HepG2 (cell line): ENCODE results near the gene PSMD8. TPM values are rescaled to one million over a fixed set of nuclear protein-coding genes. Genes with fewer than 3 reads are reported as not detected.

Experiments
- ATAC-seq: fragments of 200-7000 bp; cut with Tn5 transposase; 3 replicates; pipeline ENCODE4 v1.9.1; 2020; ENCODE audit warnings: mild to moderate bottlenecking, moderate library complexity
- BruUV-seq: library from RNA; stranded (reverse); fragments of 400-500 nt; replicated peaks from 2 replicates; lab custom pipeline; 2021; lab: Mats Ljungman, UMichigan
- CTCF ChIA-PET: fragments of 300-600 bp; formaldehyde crosslinking; extraction: SDS; loops from one replicate; lab custom pipeline; 2021; ENCODE audit warnings: low total read pairs, inconsistent platforms, low intra/inter-chr PET ratio; lab: Yijun Ruan, JAX
- POLR2A ChIA-PET: fragments of 350-600 bp; sonication (Branson Sonifier 250); formaldehyde crosslinking; loops from one replicate; lab custom pipeline; 2020; ENCODE audit warnings: antibody characterized with exemption, inconsistent platforms; lab: Yijun Ruan, JAX
- DNase-seq: peaks from one replicate; pipeline ENCODE4 v3.0.0-alpha.2; 2015; ENCODE audit warnings: low spot score
- FAIRE-seq: peaks from 3 replicates; lab custom pipeline; 2011; peaks lifted over from hg19 to GRCh38; lab: Jason Lieb, UNC
- H2AFZ ChIP-seq: one replicate; pipeline ENCODE4 v1.6.1; 2011; ENCODE audit warnings: low read length, inconsistent platforms
- H3K27ac ChIP-seq: fragments of 300-600 bp; 3 replicates; pipeline ENCODE4 v1.8.0; 2011; ENCODE audit warnings: mixed run types, mild to moderate bottlenecking, mixed read lengths, low read length, inconsistent platforms; ENCODE audit not compliant: insufficient read depth; ENCODE audit errors: extremely low read length
- H3K27me3 ChIP-seq, 2 experiments: fragments of 200-600 bp in 1 of 2; 2 replicates in 1 of 2; 3 replicates in 1 of 2; pipeline versions ENCODE4 v1.6.0 to v1.8.0; 2011; ENCODE audit warnings: low read length in 2 of 2, mild to moderate bottlenecking in 2 of 2, moderate library complexity in 2 of 2, inconsistent platforms in 1 of 2; ENCODE audit not compliant: insufficient read depth in 2 of 2, control insufficient read depth in 1 of 2
- H3K36me3 ChIP-seq, 2 experiments: fragments of 200-600 bp in 1 of 2; replicated peaks in 1 of 2; 2 replicates in 1 of 2; 3 replicates in 1 of 2; pipeline versions ENCODE4 v1.5.1 to v1.8.0; 2011; ENCODE audit warnings: low read length in 2 of 2, inconsistent platforms in 1 of 2; ENCODE audit not compliant: insufficient read depth in 2 of 2, control insufficient read depth in 1 of 2
- H3K4me1 ChIP-seq: 2 replicates; pipeline ENCODE4 v1.5.1; 2012; ENCODE audit warnings: low read length, inconsistent platforms; ENCODE audit not compliant: insufficient read depth
- H3K4me2 ChIP-seq: 2 replicates; pipeline ENCODE4 v1.6.0; 2011; ENCODE audit warnings: low read depth, low read length, inconsistent platforms
- H3K4me3 ChIP-seq, 3 experiments: fragments of 200-600 bp in 1 of 3; sonication (generic), shearing (Covaris generic) in 1 of 3; replicated peaks in 1 of 3; 2 replicates each; pipeline ENCODE4 v1.5.1; 2011 to 2016; ENCODE audit warnings: low read length in 3 of 3, inconsistent platforms in 2 of 3, low read depth in 2 of 3, mild to moderate bottlenecking in 2 of 3, control low read depth in 1 of 3, mixed read lengths in 1 of 3; ENCODE audit not compliant: insufficient read depth in 1 of 3
- H3K79me2 ChIP-seq: one replicate; pipeline ENCODE4 v1.6.1; 2011; ENCODE audit warnings: low read length, inconsistent platforms; ENCODE audit not compliant: insufficient read depth
- H3K9ac ChIP-seq: 2 replicates; pipeline ENCODE4 v1.6.0; 2011; ENCODE audit warnings: mild to moderate bottlenecking, low read depth, low read length, inconsistent platforms; ENCODE audit not compliant: insufficient read depth
- H3K9me3 ChIP-seq: 2 replicates; pipeline ENCODE4 v1.5.1; 2012; ENCODE audit warnings: mild to moderate bottlenecking, low read length
- H4K20me1 ChIP-seq: 2 replicates; pipeline ENCODE4 v1.6.0; 2011; ENCODE audit warnings: inconsistent platforms, mild to moderate bottlenecking, low read length, moderate library complexity; ENCODE audit not compliant: insufficient read depth
- BRCA1 ChIP-seq: sonication (generic); formaldehyde crosslinking; IDR thresholded peaks from 2 replicates; pipeline ENCODE4 v1.4.0; 2020; ENCODE audit warnings: missing genetic modification reagents
- CSRNP2 ChIP-seq: sonication (generic); formaldehyde crosslinking; conservative IDR thresholded peaks from 2 replicates; pipeline ENCODE4 v1.8.0; 2022; ENCODE audit warnings: low read depth, missing genetic modification reagents
- GPBP1L1 ChIP-seq: sonication (generic); formaldehyde crosslinking; IDR thresholded peaks from 2 replicates; pipeline ENCODE4 v1.5.0; 2020; ENCODE audit warnings: mild to moderate bottlenecking, missing genetic modification reagents
- KDM5B ChIP-seq: sonication (generic); formaldehyde crosslinking; IDR thresholded peaks from 2 replicates; pipeline ENCODE4 v1.4.0; 2020; ENCODE audit warnings: missing genetic modification reagents, mild to moderate bottlenecking, borderline replicate concordance
- RCOR2 ChIP-seq: IDR thresholded peaks from 2 replicates; pipeline ENCODE4 v1.6.1; 2016; ENCODE audit warnings: missing biosample characterization, missing genetic modification reagents
- SMARCE1 ChIP-seq: fragments of 450-650 bp; IDR thresholded peaks from 2 replicates; pipeline ENCODE4 v1.6.1; 2017; ENCODE audit warnings: borderline replicate concordance
- ZKSCAN1 ChIP-seq: fragments of 150-350 bp; IDR thresholded peaks from 2 replicates; pipeline ENCODE4 v1.6.1; 2014; ENCODE audit warnings: low read length
- WGBS: methylation state at CpG from one replicate; pipeline ENCODE4 v1.1.6; 2017; ENCODE audit warnings: low lambda C conversion rate; 5-methylcytosine and 5-hydroxymethylcytosine counted together
- in situ Hi-C: cut with HindIII; loops from 2 replicates; pipeline ENCODE4 v1.10.0; 2017; ENCODE audit warnings: low pct_unique_long_range_greater_than_20kb; ENCODE audit not compliant: extremely low pct_ligation_motif_present
- intact Hi-C: fragments of 100-400 bp; cut with micrococcal nuclease; formaldehyde crosslinking; loops from one replicate; pipeline ENCODE4 v1.10.0; 2022; ENCODE audit not compliant: unreplicated experiment
- polyA plus RNA-seq, 8 experiments: library from polyadenylated mRNA; depleted of rRNA in 3 of 8; stranded (reverse) in 7 of 8; unstranded in 1 of 8; fragments of >200 nt; fragmentation: Illumina TruSeq in 4 of 8; extraction: Trizol in 4 of 8; gene quantifications; 2 replicates each; pipeline versions ENCODE4 v1.2.1 to v1.2.3, GENCODE V29; 2011 to 2016; ENCODE audit warnings: low read depth in 4 of 8, missing spikeins in 1 of 8, mixed read lengths in 1 of 8; ENCODE audit not compliant: insufficient read depth in 1 of 8
- total RNA-seq, 5 experiments: library from RNA; depleted of rRNA; stranded (reverse); fragments of >200 nt; fragmentation: Illumina TruSeq; extraction: Trizol; gene quantifications; 2 replicates each; pipeline ENCODE4 v1.2.3, GENCODE V29; 2016; ENCODE audit warnings: low read depth in 1 of 5
- TF ChIP-seq, protein P1 (sequence below): sonication (generic); formaldehyde crosslinking; IDR thresholded peaks from 2 replicates; pipeline ENCODE4 v1.4.0; 2020; ENCODE audit warnings: missing genetic modification reagents, borderline replicate concordance

PSMD8 gene
- total and polyA plus RNA-seq, 2 of the 13 experiments (the other 11 are each of a cell fraction or from before 2014, with no cell fraction given), result 162 to 296 TPM

DNA sequence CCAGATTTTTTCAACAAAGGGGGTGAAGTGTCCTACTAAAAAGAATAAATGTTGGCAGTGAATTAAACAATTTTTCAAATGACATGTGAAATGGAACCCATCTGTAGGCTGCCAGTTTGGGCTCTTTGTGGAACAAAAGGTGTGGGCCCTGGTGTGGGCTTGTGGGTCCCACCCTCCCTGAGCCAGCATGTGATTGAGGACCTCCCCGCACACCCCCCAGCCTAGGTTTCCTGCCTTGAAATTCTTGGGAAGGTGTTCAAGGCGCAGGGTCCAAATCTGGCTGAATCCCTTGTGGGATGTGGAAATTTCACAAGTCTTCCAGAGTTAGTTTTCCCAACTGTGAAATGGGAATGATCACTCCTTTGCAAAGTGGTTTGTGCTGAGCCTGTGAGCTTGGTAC is 9.4 kb downstream of the PSMD8 start:
- Histone ChIP-seq H3K27me3 (peaks cover 0 to 6% of the 10 kb centered on the region in 2 experiments; a peak in 3 of 5 replicates), H3K27ac (no peak overlapping the region), H2AFZ (no peak overlapping the region), H3K4me3 (no peak overlapping the region), H3K9ac (no peak overlapping the region), H4K20me1 (peaks cover 4% of the 10 kb centered on the region; the same call in 1 of the 2 replicates), H3K9me3 (no peaks in the 10 kb centered on the region), H3K4me1 (peaks cover 8% of the 10 kb centered on the region), H3K36me3 (peaks cover 22 to 44% of the 10 kb centered on the region in 2 experiments), H3K79me2 (no peaks in the 10 kb centered on the region), H3K4me2 (no peak overlapping the region)
- ATAC-seq (no peak), DNase-seq (no peak), FAIRE-seq (no peak)
- intact Hi-C loops, result no loop called here
- in situ Hi-C loops, result no loop called here
- no peak for TF ChIP-seq GPBP1L1 (CRISPR knock-in tag)
- no peak for TF ChIP-seq BRCA1 (CRISPR knock-in tag)
- no peak for TF ChIP-seq KDM5B
- no peak for TF ChIP-seq SMARCE1
- no peak for TF ChIP-seq RCOR2 (CRISPR knock-in tag)
- TF ChIP-seq, protein P1, sequence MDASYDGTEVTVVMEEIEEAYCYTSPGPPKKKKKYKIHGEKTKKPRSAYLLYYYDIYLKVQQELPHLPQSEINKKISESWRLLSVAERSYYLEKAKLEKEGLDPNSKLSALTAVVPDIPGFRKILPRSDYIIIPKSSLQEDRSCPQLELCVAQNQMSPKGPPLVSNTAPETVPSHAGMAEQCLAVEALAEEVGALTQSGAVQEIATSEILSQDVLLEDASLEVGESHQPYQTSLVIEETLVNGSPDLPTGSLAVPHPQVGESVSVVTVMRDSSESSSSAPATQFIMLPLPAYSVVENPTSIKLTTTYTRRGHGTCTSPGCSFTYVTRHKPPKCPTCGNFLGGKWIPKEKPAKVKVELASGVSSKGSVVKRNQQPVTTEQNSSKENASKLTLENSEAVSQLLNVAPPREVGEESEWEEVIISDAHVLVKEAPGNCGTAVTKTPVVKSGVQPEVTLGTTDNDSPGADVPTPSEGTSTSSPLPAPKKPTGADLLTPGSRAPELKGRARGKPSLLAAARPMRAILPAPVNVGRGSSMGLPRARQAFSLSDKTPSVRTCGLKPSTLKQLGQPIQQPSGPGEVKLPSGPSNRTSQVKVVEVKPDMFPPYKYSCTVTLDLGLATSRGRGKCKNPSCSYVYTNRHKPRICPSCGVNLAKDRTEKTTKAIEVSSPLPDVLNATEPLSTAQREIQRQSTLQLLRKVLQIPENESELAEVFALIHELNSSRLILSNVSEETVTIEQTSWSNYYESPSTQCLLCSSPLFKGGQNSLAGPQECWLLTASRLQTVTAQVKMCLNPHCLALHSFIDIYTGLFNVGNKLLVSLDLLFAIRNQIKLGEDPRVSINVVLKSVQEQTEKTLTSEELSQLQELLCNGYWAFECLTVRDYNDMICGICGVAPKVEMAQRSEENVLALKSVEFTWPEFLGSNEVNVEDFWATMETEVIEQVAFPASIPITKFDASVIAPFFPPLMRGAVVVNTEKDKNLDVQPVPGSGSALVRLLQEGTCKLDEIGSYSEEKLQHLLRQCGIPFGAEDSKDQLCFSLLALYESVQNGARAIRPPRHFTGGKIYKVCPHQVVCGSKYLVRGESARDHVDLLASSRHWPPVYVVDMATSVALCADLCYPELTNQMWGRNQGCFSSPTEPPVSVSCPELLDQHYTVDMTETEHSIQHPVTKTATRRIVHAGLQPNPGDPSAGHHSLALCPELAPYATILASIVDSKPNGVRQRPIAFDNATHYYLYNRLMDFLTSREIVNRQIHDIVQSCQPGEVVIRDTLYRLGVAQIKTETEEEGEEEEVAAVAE (CRISPR knock-in tag), result no peak
- no peak for TF ChIP-seq ZKSCAN1
- no peak for TF ChIP-seq CSRNP2 (CRISPR knock-in tag)
- 100% methylated on average over 1 of the region's 2 CpGs for WGBS
- ChIA-PET POLR2A (interaction anchor here (2.5 kb wide), 1 partner anchor 9 kb away, joined by 15 read pairs; the partner anchor contains the start of gene PSMD8), CTCF (no interaction called here)
- BruUV-seq, result no TSS peak
